DOHH2 (cell line): ENCODE measurements around the gene HAL.

Source experiments
- CTCF ChIP-seq: fragments of 200-600 bp; sonication (generic); IDR thresholded peaks from one replicate; pipeline ENCODE4 v1.5.1; 2014; ENCODE audit warnings: antibody characterized with exemption, mild to moderate bottlenecking, low read depth, low read length; ENCODE audit not compliant: poor library complexity, severe bottlenecking
- EZH2phosphoT487 ChIP-seq: fragments of 200-600 bp; sonication (generic); IDR thresholded peaks from 2 replicates; pipeline ENCODE4 v1.6.1; 2017; ENCODE audit warnings: borderline replicate concordance, mild to moderate bottlenecking, antibody characterized with exemption, low read length, moderate library complexity, mixed read lengths

DNA sequence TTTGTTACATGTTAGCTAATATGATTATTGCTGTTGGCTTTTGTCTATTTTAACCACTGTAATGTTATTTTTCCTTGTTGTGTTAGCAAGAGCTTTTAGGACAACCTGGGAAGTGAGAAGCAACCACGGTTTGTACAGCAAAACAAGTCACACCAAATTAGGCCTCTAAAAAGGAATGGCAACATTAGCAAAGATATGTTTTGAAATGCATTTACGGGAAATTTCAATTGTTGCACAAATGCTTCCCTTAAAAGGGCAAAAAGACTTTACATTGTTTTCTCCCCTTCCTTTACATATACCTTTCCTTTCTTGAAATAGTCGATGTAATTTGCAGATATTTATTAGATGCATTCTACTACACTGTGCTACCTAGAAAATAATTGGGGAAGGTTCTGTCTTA is 43.4 kb upstream of the HAL start:
- TF ChIP-seq CTCF, result no peak
- TF ChIP-seq EZH2phosphoT487, result no peak
